Neuronal stem cell (in vitro differentiated cells): ENCODE results near the gene PTPRR.

Source experiments
- DNase-seq: peaks from one replicate; pipeline ENCODE4 v3.0.0-alpha.2; 2013; ENCODE audit warnings: low spot score
- H2AFZ ChIP-seq: one replicate; pipeline ENCODE4 v1.6.1; 2013; ENCODE audit warnings: mild to moderate bottlenecking, low read length, inconsistent platforms
- H2AK5ac ChIP-seq: 2 replicates; pipeline ENCODE4 v1.6.1; 2013; ENCODE audit warnings: low read depth, mild to moderate bottlenecking, inconsistent platforms, low read length, moderate library complexity, mixed read lengths
- H2BK120ac ChIP-seq: 2 replicates; pipeline ENCODE4 v1.6.1; 2013; ENCODE audit warnings: low read depth, mild to moderate bottlenecking, inconsistent platforms, low read length, moderate library complexity, mixed read lengths
- H2BK12ac ChIP-seq: one replicate; pipeline ENCODE4 v1.6.1; 2013; ENCODE audit warnings: low read length, inconsistent platforms
- H2BK15ac ChIP-seq: 2 replicates; pipeline ENCODE4 v1.6.1; 2013; ENCODE audit warnings: mild to moderate bottlenecking, low read length, inconsistent platforms, mixed read lengths
- H2BK5ac ChIP-seq: one replicate; pipeline ENCODE4 v1.6.1; 2013; ENCODE audit warnings: inconsistent platforms, mild to moderate bottlenecking, low read length, moderate library complexity
- H3K14ac ChIP-seq: one replicate; pipeline ENCODE4 v1.6.1; 2013; ENCODE audit warnings: low read length, inconsistent platforms
- H3K18ac ChIP-seq: 2 replicates; pipeline ENCODE4 v1.6.1; 2013; ENCODE audit warnings: low read length, inconsistent platforms
- H3K23ac ChIP-seq: 2 replicates; pipeline ENCODE4 v1.6.1; 2013; ENCODE audit warnings: low read depth, mild to moderate bottlenecking, mixed read lengths, low read length, inconsistent platforms; ENCODE audit not compliant: poor library complexity
- H3K27ac ChIP-seq: replicated peaks from 3 replicates; pipeline ENCODE4 v1.5.1; 2013; ENCODE audit warnings: low read length, inconsistent platforms
- H3K27me3 ChIP-seq, 3 experiments: 2 replicates each; pipeline ENCODE4 v1.6.1; 2013; ENCODE audit warnings: low read length in 3 of 3, mild to moderate bottlenecking in 2 of 3, inconsistent platforms in 1 of 3, low read depth in 1 of 3, mixed read lengths in 1 of 3, moderate library complexity in 1 of 3; ENCODE audit not compliant: control insufficient read depth in 3 of 3, insufficient read depth in 3 of 3
- H3K36me3 ChIP-seq, 2 donors: replicated peaks in 1 of 2; 2 replicates each; pipeline ENCODE4 v1.6.1; 2013; ENCODE audit warnings: low read length in 2 of 2; ENCODE audit not compliant: control insufficient read depth in 2 of 2, insufficient read depth in 2 of 2
- H3K4ac ChIP-seq: 2 replicates; pipeline ENCODE4 v1.6.1; 2013; ENCODE audit warnings: inconsistent platforms, mild to moderate bottlenecking, low read length, moderate library complexity
- H3K4me1 ChIP-seq, 2 donors: 1 replicate in 1 of 2; 2 replicates in 1 of 2; pipeline ENCODE4 v1.6.1; 2013; ENCODE audit warnings: low read length in 2 of 2, low read depth in 1 of 2; ENCODE audit not compliant: control insufficient read depth in 2 of 2, insufficient read depth in 1 of 2
- H3K4me2 ChIP-seq: one replicate; pipeline ENCODE4 v1.6.1; 2013; ENCODE audit warnings: mild to moderate bottlenecking, low read length, inconsistent platforms; ENCODE audit not compliant: insufficient read depth, poor library complexity, severe bottlenecking
- H3K4me3 ChIP-seq, 2 donors: 2 replicates each; pipeline ENCODE4 v1.5.1; 2013; ENCODE audit warnings: low read length in 2 of 2, mild to moderate bottlenecking in 2 of 2, inconsistent platforms in 1 of 2, moderate library complexity in 1 of 2
- H3K79me1 ChIP-seq: one replicate; pipeline ENCODE4 v1.6.1; 2013; ENCODE audit warnings: low read depth, mild to moderate bottlenecking, inconsistent platforms, low read length, moderate library complexity
- H3K9ac ChIP-seq: one replicate; pipeline ENCODE4 v1.6.1; 2013; ENCODE audit warnings: mild to moderate bottlenecking, low read depth, low read length, inconsistent platforms; ENCODE audit not compliant: poor library complexity
- H3K9me3 ChIP-seq, 2 donors: replicated peaks in 1 of 2; 2 replicates each; pipeline versions ENCODE3 to v1.6.1; 2013; ENCODE audit warnings: low read length in 2 of 2, mild to moderate bottlenecking in 2 of 2, inconsistent platforms in 1 of 2, low read depth in 1 of 2, mixed read lengths in 1 of 2, moderate library complexity in 1 of 2; ENCODE audit not compliant: control insufficient read depth in 2 of 2, insufficient read depth in 1 of 2
- H4K8ac ChIP-seq: one replicate; pipeline ENCODE4 v1.6.1; 2013; ENCODE audit warnings: low read depth, mild to moderate bottlenecking, inconsistent platforms, low read length, moderate library complexity
- H4K91ac ChIP-seq: one replicate; pipeline ENCODE4 v1.6.1; 2013; ENCODE audit warnings: low read length, low read depth, mild to moderate bottlenecking, inconsistent platforms; ENCODE audit not compliant: poor library complexity
- WGBS, 2 donors: extraction: QIAGEN DNeasy Blood & Tissue Kit; methylation state at CpG; one replicate each; pipeline ENCODE4 v1.1.7; 2013; ENCODE audit warnings: missing lambda C conversion rate in 2 of 2, mixed read lengths in 1 of 2; ENCODE audit not compliant: insufficient read length in 2 of 2, insufficient replicate concordance in 1 of 2; ENCODE audit errors: extremely low coverage in 2 of 2; 5-methylcytosine and 5-hydroxymethylcytosine counted together

The PTPRR gene

GRCh38 chr12:70875628-70876027, 44.9 kb downstream of the PTPRR start:
- Histone ChIP-seq H2AFZ (no peak overlapping the region), H4K8ac (no peak overlapping the region), H3K4ac (no peak overlapping the region), H3K27me3 (no peaks in the 10 kb centered on the region), H3K14ac (no peak overlapping the region), H2AK5ac (no peak overlapping the region), H3K9me3 (no peaks in the 10 kb centered on the region), H3K18ac (no peak overlapping the region), H2BK15ac (no peak overlapping the region), H3K4me1 (no peaks in the 10 kb centered on the region), H3K9ac (no peak overlapping the region), H3K4me3 (no peak overlapping the region), H3K36me3 (no peaks in the 10 kb centered on the region), H4K91ac (no peak overlapping the region), H3K27ac (no peak overlapping the region), H2BK12ac (no peak overlapping the region), H2BK120ac (no peak overlapping the region), H3K23ac (no peak overlapping the region), H3K4me2 (no peak overlapping the region), H3K79me1 (no peaks in the 10 kb centered on the region), H2BK5ac (no peak overlapping the region)
- no peak for DNase-seq

GRCh38 chr12:70854881-70855568, 65.5 kb downstream of the PTPRR start:
- H3K18ac ChIP-seq, result no peak overlapping the region
- no peak overlapping the region for H3K4me2 ChIP-seq
- no peaks in the 10 kb centered on the region for H3K4me1 ChIP-seq
- DNase-seq, result no peak
- H3K9ac ChIP-seq, result no peak overlapping the region
- H4K8ac ChIP-seq, result no peak overlapping the region
- H2AFZ ChIP-seq, result no peak overlapping the region
- H3K4me3 ChIP-seq, result no peak overlapping the region
- no peak overlapping the region for H2BK15ac ChIP-seq
- H2AK5ac ChIP-seq, result no peak overlapping the region
- H2BK12ac ChIP-seq, result no peak overlapping the region
- no CpG with 5 or more reads among the region's 3 CpGs for WGBS, 2 donors
- H3K36me3 ChIP-seq, result no peaks in the 10 kb centered on the region
- no peak overlapping the region for H2BK5ac ChIP-seq
- no peak overlapping the region for H3K23ac ChIP-seq
- no peak overlapping the region for H2BK120ac ChIP-seq
- H3K27ac ChIP-seq, result no peak overlapping the region
- no peaks in the 10 kb centered on the region for H3K9me3 ChIP-seq
- H4K91ac ChIP-seq, result no peak overlapping the region
- no peaks in the 10 kb centered on the region for H3K79me1 ChIP-seq
- no peak overlapping the region for H3K14ac ChIP-seq
- no peaks in the 10 kb centered on the region for H3K27me3 ChIP-seq
- no peak overlapping the region for H3K4ac ChIP-seq

- Histone ChIP-seq H2BK15ac (no peak overlapping the region), H3K23ac (no peak overlapping the region), H2AFZ (no peak overlapping the region), H2BK120ac (no peak overlapping the region), H3K4me2 (no peak overlapping the region), H3K14ac (no peak overlapping the region), H3K9me3 (no peaks in the 10 kb centered on the region), H4K91ac (no peak overlapping the region), H3K4me1 (no peaks in the 10 kb centered on the region), H2BK12ac (no peak overlapping the region), H3K79me1 (no peaks in the 10 kb centered on the region), H3K4ac (no peak overlapping the region), H3K36me3 (no peaks in the 10 kb centered on the region), H3K4me3 (no peak overlapping the region), H3K9ac (no peak overlapping the region), H3K27ac (no peak overlapping the region), H4K8ac (no peak overlapping the region), H2AK5ac (no peak overlapping the region), H3K18ac (no peak overlapping the region), H2BK5ac (no peak overlapping the region), H3K27me3 (no peaks in the 10 kb centered on the region)
- no CpG with 5 or more reads among the region's 3 CpGs for WGBS, 2 donors
- DNase-seq, result no peak
These were observed 66.4 kb downstream of the PTPRR start for GRCh38 chr12:70854138-70854537.

GRCh38 chr12:70853326-70853725, 67.2 kb downstream of the PTPRR start:
- no peak for DNase-seq
- H3K4me2 ChIP-seq, result no peak overlapping the region
- no peak overlapping the region for H2BK15ac ChIP-seq
- H3K14ac ChIP-seq, result no peak overlapping the region
- H2BK12ac ChIP-seq, result no peak overlapping the region
- no peak overlapping the region for H2AK5ac ChIP-seq
- no peak overlapping the region for H3K4me3 ChIP-seq
- H3K9me3 ChIP-seq, result no peaks in the 10 kb centered on the region
- H2BK120ac ChIP-seq, result no peak overlapping the region
- no peaks in the 10 kb centered on the region for H3K4me1 ChIP-seq
- H3K4ac ChIP-seq, result no peak overlapping the region
- no CpG with 5 or more reads among the region's 3 CpGs for WGBS, 2 donors
- no peak overlapping the region for H3K9ac ChIP-seq
- no peaks in the 10 kb centered on the region for H3K36me3 ChIP-seq
- no peak overlapping the region for H4K8ac ChIP-seq
- H4K91ac ChIP-seq, result no peak overlapping the region
- H2BK5ac ChIP-seq, result no peak overlapping the region
- H3K23ac ChIP-seq, result no peak overlapping the region
- H3K79me1 ChIP-seq, result no peaks in the 10 kb centered on the region
- H3K27me3 ChIP-seq, result no peaks in the 10 kb centered on the region
- H3K27ac ChIP-seq, result no peak overlapping the region
- no peak overlapping the region for H2AFZ ChIP-seq
- H3K18ac ChIP-seq, result no peak overlapping the region
